ENCODE measurements around the gene DHODH.

DNA sequence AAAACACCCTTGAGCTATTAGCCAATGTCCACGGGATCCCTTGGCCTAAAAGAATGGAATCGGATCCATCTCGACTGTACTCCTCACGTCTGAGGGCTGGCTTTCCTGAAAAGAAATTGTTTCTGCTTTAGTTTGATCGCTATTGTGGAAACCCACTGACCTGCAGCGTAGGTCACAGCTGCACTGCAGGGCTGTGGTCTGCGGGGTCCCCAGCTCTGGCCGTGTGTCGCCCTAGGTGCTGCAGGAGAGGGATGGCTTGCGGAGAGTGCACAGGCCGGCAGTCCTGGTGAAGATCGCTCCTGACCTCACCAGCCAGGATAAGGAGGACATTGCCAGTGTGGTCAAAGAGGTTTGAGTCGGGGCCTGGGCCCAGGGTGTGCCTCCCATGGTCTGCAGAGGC is 13.6 kb downstream of the DHODH start:
- TF ChIP-seq POLR2A (IDR thresholded peaks at IDR 0.05): no peak
- TF ChIP-seq, protein P1, sequence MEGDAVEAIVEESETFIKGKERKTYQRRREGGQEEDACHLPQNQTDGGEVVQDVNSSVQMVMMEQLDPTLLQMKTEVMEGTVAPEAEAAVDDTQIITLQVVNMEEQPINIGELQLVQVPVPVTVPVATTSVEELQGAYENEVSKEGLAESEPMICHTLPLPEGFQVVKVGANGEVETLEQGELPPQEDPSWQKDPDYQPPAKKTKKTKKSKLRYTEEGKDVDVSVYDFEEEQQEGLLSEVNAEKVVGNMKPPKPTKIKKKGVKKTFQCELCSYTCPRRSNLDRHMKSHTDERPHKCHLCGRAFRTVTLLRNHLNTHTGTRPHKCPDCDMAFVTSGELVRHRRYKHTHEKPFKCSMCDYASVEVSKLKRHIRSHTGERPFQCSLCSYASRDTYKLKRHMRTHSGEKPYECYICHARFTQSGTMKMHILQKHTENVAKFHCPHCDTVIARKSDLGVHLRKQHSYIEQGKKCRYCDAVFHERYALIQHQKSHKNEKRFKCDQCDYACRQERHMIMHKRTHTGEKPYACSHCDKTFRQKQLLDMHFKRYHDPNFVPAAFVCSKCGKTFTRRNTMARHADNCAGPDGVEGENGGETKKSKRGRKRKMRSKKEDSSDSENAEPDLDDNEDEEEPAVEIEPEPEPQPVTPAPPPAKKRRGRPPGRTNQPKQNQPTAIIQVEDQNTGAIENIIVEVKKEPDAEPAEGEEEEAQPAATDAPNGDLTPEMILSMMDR (IDR thresholded peaks at IDR 0.05): no peak

Data from lower leg skin (tissue), 3 donors.